AG09309 (cell line): ENCODE results near the gene SOX8.

Experiments
- DNase-seq: peaks from one replicate; pipeline ENCODE4 v3.0.0-alpha.2; 2010; ENCODE audit warnings: low read depth
- H3K4me3 ChIP-seq: 2 replicates; pipeline ENCODE4 v1.5.1; 2011; ENCODE audit warnings: mild to moderate bottlenecking, low read depth, low read length, moderate library complexity; ENCODE audit not compliant: control insufficient read depth
- TF ChIP-seq, protein P1 (sequence below): IDR thresholded peaks from 2 replicates; pipeline ENCODE4 v1.5.1; 2011; ENCODE audit warnings: mild to moderate bottlenecking, low read depth, low read length, inconsistent platforms; ENCODE audit not compliant: insufficient read depth, control insufficient read depth; ENCODE audit errors: missing control alignments

The SOX8 gene

DNA sequence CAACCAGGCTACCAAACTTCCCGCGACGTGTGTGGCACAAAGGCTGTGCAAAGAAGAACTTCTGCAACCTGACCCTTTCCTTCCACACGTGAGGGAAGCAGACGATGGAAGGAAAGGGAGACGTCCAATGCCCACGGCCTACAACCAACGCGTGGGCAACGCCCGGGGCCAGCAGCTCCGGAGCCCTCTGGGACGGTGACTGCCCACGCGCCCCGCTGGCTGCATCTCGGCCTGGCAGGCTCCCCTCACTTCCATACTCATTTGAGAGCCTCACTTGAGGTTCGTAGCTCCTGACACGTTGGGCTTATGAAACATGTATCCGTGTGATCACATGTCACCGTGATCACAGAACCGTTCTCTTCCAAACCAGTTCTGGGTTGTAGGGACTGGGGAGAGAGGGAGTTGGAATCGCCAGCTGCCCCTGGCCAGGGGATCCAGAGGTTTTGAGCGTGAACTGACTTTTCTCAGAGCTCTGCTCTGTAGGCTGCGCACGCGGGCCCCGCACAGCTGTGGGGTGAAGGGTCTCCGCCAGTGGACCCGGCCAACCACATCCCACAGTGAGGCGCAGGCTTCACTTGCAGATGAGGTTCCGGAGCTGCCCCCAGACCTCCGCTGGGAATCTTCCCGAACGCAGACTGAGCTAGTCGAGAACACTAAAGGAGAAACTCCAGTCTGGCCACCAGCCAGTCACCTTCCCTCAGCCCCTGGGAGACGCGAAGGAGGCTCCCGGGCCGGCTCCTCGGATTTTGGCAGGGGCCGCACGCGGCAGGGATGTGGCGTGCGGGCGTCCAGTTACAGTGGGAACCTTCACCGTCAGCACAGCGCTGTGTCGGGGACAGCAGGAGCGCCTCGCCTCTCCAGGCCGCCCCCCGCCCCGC is 11.8 kb upstream of the SOX8 start:
- TF ChIP-seq, protein P1, sequence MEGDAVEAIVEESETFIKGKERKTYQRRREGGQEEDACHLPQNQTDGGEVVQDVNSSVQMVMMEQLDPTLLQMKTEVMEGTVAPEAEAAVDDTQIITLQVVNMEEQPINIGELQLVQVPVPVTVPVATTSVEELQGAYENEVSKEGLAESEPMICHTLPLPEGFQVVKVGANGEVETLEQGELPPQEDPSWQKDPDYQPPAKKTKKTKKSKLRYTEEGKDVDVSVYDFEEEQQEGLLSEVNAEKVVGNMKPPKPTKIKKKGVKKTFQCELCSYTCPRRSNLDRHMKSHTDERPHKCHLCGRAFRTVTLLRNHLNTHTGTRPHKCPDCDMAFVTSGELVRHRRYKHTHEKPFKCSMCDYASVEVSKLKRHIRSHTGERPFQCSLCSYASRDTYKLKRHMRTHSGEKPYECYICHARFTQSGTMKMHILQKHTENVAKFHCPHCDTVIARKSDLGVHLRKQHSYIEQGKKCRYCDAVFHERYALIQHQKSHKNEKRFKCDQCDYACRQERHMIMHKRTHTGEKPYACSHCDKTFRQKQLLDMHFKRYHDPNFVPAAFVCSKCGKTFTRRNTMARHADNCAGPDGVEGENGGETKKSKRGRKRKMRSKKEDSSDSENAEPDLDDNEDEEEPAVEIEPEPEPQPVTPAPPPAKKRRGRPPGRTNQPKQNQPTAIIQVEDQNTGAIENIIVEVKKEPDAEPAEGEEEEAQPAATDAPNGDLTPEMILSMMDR = no peak
- DNase-seq = no peak
- peak overlapping the region; percentile 77 for H3K4me3 ChIP-seq

DNA sequence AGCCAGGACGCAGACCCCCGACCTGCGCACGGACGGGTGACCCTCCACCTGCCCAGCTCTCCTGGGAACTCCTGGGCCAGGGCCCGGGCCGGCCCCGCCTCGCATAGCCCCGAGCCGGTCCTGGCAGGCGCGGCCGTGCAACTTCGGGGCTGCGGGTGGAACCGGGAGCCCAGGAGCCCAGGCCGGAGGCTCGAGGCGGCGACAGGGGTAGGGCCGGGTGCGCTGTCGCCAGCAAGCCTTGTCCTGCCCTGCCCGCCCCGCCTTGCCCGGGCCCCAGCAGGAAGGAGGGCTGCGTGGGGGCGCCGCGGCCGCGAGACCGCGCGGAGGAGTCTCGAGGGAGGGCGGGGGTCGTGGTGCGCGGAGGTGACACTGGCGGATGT is 11.2 kb upstream of the SOX8 start:
- TF ChIP-seq, protein P1 = no peak

DNA sequence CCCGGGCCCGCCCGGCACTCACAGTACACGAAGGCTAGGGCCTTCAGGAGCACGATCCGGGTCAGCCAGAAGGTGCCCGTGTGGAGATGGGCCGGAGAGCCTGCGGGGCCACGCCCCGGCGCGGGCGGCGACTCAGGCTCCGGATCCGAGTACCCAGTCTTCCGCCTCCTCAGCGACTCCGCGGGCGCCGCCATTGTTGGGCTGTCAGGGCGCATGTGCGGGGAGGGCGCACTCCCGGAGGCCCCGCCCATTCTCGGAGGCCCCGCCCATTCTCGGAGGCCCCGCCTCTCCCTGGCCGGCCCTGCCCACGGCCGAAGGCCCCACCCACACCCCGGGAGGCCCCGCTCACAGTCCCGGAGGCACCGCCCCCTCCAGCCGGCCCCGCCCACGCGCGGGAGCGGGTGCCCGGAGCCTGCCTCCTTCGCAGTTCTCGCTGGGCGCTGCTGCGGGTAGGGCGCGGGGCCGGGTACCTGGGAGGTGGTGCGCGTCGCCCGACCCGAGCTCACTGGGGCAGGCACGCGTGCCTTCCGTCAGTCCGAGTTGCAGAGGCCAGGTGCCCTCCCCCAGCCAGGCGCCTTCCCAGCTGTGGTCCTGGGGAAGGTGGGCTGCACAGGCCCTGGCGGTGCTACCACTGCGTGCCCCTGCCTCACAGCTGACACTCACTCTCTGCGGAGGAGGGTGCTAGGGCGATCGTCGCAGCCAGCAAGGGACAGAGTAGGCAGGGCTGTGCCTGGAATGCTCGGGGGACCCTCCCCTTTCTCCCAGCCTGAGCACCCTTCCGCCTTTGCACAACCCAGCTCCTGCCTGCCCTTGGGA is 10.6 kb upstream of the SOX8 start, which contains the start of gene LMF1:
Gene LMF1 (minus strand): TSS at position 219 of the 816 bp plus-strand sequence. CDS start 4 bp downstream, at position 215.
- H3K4me3 ChIP-seq = peak within 1 kb of the TSS; percentile 77
- DNase-seq = no peak

More for the DNA sequence above, 11.2 kb upstream of the SOX8 start:
- peak overlapping the region; percentile 77 for H3K4me3 ChIP-seq
- no peak for DNase-seq

DNA sequence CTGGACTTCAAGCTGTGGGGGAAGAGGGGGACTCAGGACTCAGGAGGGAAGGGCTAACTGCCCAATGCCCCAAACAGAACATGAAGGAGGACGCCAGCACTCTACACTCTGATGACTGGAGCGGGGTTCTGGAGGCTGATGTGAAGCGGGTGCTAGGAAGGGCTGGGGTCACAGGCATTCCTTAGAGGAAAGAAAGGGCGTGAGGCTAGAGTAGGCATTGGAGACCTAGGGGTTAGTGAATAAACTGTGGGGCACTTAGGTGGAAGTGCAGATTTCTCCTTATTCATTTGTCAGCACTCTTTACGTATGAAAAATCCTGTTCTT is 10.0 kb upstream of the SOX8 start:
- no peak overlapping the region for H3K4me3 ChIP-seq
- no peak for DNase-seq
- TF ChIP-seq, protein P1 = no peak

More for the DNA sequence above, 10.6 kb upstream of the SOX8 start, which contains the start of gene LMF1:
- TF ChIP-seq, protein P1 = no peak

DNA sequence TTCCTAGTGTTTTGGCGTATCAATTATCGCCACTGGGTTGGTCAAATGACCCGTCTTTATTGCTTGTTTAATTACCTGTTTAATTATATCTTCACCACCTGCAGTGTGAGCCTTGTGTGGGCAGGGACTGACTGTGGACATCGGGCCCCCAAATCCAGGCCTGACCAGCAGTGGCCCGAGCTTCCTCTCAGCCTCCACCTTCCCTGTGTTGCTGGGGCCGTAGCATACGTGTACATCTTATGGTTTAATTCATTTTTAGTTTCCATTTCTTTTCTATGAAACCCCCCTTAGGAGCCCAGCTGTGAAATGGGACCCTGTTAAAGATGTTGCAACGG is 9.6 kb upstream of the SOX8 start:
- TF ChIP-seq, protein P1 = no peak
- no peak for DNase-seq
- H3K4me3 ChIP-seq = no peak overlapping the region

DNA sequence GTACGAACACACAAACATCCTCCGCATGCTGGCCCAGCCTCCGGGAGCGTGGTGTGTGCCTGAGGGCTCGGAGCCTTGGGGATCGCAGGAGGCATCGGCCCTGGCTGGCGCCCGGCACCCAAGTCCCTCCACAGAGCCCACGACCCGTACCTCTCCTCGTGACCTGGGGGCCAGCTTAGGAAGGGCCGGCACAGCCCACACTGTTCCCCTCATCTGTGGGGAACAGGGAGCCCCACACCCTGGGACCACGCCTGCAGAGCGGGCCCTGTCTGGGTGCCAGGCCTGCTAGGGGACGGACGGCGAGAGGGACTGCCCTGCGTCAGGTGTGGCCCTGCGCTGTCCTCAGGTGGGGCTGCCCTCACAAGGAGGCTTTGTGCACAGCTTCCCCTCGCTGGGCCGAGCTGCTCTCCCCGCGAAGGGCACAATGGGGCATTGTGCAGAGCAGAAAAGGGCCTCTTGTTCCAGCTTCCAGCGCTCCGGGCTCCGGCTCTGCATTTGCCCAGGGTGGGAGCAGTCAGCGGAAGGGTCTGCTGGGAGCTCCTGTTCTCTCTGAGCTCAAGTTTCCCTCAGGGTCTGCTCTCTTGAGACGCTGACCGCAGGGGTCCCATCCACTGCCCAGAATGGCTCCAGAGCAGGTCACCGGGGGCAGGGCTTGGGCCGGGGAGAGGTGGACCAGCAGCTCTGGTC is 9.1 kb upstream of the SOX8 start:
- no peak for DNase-seq
- H3K4me3 ChIP-seq = no peak overlapping the region
- TF ChIP-seq, protein P1 = no peak
